ENCODE data around the gene OR6Y1. TPM values are rescaled to one million over a fixed set of nuclear protein-coding genes. Genes with fewer than 3 reads are reported as not detected.

OR6Y1 gene
- total and polyA plus RNA-seq, 4 donors = not detected

DNA sequence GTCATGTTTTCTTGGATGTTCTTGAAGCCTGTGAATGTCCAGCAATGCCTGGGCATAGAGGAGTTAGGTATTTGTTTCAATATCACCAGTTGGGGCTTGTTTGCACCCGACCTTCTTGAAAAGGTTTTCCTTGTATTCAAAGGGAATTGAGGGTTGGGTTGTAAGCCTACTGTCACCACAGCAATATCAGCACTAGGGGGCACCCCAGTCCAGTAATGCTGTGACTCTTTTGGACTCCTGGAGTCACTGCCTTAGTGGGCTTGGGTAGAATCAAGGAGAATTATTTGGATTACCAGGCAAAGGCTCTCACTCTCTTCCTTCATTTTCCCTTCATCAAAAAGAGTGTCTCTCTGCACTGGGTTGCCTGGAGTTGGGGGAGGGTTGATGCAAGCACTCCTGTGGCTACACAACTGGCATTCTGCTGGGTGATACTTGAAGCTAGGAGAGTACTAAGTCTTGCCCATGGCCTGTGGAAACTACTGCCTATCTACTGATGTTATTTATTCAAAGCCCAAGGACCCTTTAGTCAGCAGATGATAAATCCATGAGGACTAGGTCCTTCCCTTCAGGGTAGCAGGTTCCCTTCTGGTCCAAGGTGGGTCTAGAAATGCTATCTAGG lies 47.7 kb downstream of the OR6Y1 start:
- H3K9ac ChIP-seq (ENCODE audit: low read depth in 1 of 2, low read length in 2 of 2) = no peak overlapping the region
- H3K27ac ChIP-seq (ENCODE audit: low read depth in 1 of 2, low read length in 2 of 2) = no peak overlapping the region
- H3K4me1 ChIP-seq (ENCODE audit: control insufficient read depth in 4 of 4, insufficient read depth in 4 of 4, low read length in 3 of 4) = no peaks in the 10 kb centered on the region
- no peak for DNase-seq (ENCODE audit: low spot score)
- peaks cover 0 to 2% (median 0%) of the 10 kb centered on the region in 4 donors for H3K9me3 ChIP-seq (ENCODE audit: control insufficient read depth in 4 of 4, low read length in 3 of 4)
- H3K4me3 ChIP-seq (ENCODE audit: low read depth in 1 of 3, low read length in 3 of 3) = no peak overlapping the region
- peaks cover 0 to 5% (median under 1%) of the 10 kb centered on the region in 4 donors for H3K27me3 ChIP-seq (ENCODE audit: control insufficient read depth in 4 of 4, insufficient read depth in 4 of 4, low read length in 3 of 4)
- WGBS = 26% methylated on average over 1 of the region's 1 CpG
- no peaks in the 10 kb centered on the region for H3K36me3 ChIP-seq (ENCODE audit: control insufficient read depth in 4 of 4, insufficient read depth in 3 of 4, low read depth in 1 of 4, low read length in 3 of 4)
- TF ChIP-seq RAD21 (IDR thresholded peaks at IDR 0.05) = peak; percentile 53 to 66
- TF ChIP-seq TAF1 (conservative IDR thresholded peaks at IDR 0.05) = no peak
- TF ChIP-seq, protein P1, sequence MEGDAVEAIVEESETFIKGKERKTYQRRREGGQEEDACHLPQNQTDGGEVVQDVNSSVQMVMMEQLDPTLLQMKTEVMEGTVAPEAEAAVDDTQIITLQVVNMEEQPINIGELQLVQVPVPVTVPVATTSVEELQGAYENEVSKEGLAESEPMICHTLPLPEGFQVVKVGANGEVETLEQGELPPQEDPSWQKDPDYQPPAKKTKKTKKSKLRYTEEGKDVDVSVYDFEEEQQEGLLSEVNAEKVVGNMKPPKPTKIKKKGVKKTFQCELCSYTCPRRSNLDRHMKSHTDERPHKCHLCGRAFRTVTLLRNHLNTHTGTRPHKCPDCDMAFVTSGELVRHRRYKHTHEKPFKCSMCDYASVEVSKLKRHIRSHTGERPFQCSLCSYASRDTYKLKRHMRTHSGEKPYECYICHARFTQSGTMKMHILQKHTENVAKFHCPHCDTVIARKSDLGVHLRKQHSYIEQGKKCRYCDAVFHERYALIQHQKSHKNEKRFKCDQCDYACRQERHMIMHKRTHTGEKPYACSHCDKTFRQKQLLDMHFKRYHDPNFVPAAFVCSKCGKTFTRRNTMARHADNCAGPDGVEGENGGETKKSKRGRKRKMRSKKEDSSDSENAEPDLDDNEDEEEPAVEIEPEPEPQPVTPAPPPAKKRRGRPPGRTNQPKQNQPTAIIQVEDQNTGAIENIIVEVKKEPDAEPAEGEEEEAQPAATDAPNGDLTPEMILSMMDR (IDR thresholded peaks at IDR 0.05; ENCODE audit: low read depth, low read length, missing input control) = peak; percentile 32

- Histone ChIP-seq H3K27me3 (ENCODE audit: control insufficient read depth in 4 of 4, insufficient read depth in 4 of 4, low read length in 3 of 4) (peaks cover 0 to 9% (median 0%) of the 10 kb centered on the region in 4 donors), H3K9me3 (ENCODE audit: control insufficient read depth in 4 of 4, low read length in 3 of 4) (no peaks in the 10 kb centered on the region), H3K4me1 (ENCODE audit: control insufficient read depth in 4 of 4, insufficient read depth in 4 of 4, low read length in 3 of 4) (no peaks in the 10 kb centered on the region), H3K9ac (ENCODE audit: low read depth in 1 of 2, low read length in 2 of 2) (no peak overlapping the region), H3K27ac (ENCODE audit: low read depth in 1 of 2, low read length in 2 of 2) (no peak overlapping the region), H3K36me3 (ENCODE audit: control insufficient read depth in 4 of 4, insufficient read depth in 3 of 4, low read depth in 1 of 4, low read length in 3 of 4) (no peaks in the 10 kb centered on the region), H3K4me3 (ENCODE audit: low read depth in 1 of 3, low read length in 3 of 3) (no peak overlapping the region)
- TF ChIP-seq, protein P2, sequence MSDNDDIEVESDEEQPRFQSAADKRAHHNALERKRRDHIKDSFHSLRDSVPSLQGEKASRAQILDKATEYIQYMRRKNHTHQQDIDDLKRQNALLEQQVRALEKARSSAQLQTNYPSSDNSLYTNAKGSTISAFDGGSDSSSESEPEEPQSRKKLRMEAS (IDR thresholded peaks at IDR 0.05) = no peak
- TF ChIP-seq REST (IDR thresholded peaks at IDR 0.05) (no peak), FOXA1 (IDR thresholded peaks at IDR 0.05) (no peak), RAD21 (IDR thresholded peaks at IDR 0.05) (peak; percentile 32 to 44)
- DNase-seq (ENCODE audit: low spot score) = no peak
- WGBS = 33% methylated on average over 2 of the region's 2 CpGs
Measured at GRCh38 chr1:158496374-158496773, 57.8 kb downstream of the OR6Y1 start.

DNA sequence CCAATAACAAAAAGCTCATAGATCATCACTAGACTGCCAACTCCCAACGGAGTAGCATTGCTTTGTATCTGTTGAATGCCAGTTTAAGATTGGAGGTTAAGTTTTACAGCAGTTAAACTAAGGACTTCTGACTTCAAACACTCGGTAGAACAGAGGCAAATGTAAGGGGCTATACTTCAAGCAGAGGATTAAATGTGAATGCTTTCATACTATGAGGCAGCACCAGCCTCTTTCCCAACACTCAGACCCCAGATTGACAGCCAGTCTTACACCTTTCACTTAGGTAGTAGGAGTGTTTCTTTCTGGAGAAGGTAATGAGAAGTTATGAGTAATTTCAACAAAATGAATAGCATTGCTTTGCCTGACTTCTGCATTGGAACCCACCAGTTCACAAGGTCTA lies 59.4 kb downstream of the OR6Y1 start:
- no peaks in the 10 kb centered on the region for H3K36me3 ChIP-seq (ENCODE audit: control insufficient read depth in 4 of 4, insufficient read depth in 3 of 4, low read depth in 1 of 4, low read length in 3 of 4)
- no peak overlapping the region for H3K27ac ChIP-seq (ENCODE audit: low read depth in 1 of 2, low read length in 2 of 2)
- peaks cover 0 to 5% (median 0%) of the 10 kb centered on the region in 4 donors for H3K27me3 ChIP-seq (ENCODE audit: control insufficient read depth in 4 of 4, insufficient read depth in 4 of 4, low read length in 3 of 4)
- H3K9me3 ChIP-seq (ENCODE audit: control insufficient read depth in 4 of 4, low read length in 3 of 4) = no peaks in the 10 kb centered on the region
- no peaks in the 10 kb centered on the region for H3K4me1 ChIP-seq (ENCODE audit: control insufficient read depth in 4 of 4, insufficient read depth in 4 of 4, low read length in 3 of 4)
- no peak overlapping the region for H3K9ac ChIP-seq (ENCODE audit: low read depth in 1 of 2, low read length in 2 of 2)
- 26% methylated on average over 2 of the region's 2 CpGs for WGBS
- no peak overlapping the region for H3K4me3 ChIP-seq (ENCODE audit: low read depth in 1 of 3, low read length in 3 of 3)
- TF ChIP-seq FOXA2 (IDR thresholded peaks at IDR 0.05) = no peak
- DNase-seq (ENCODE audit: low spot score) = no peak

Other genes starting within 250 kb of the OR6Y1 start
- gene CD1B, start 222.9 kb downstream of the OR6Y1 start, total RNA-seq = under 1 TPM in 1 of 2 donors, not detected in 1; 0.19 TPM
- gene CD1B, start 222.9 kb downstream of the OR6Y1 start, polyA plus RNA-seq = not detected
- under 1 TPM; 0.25 to 0.56 TPM for gene CD1E, start 200.5 kb downstream of the OR6Y1 start, total RNA-seq
- gene CD1E, start 200.5 kb downstream of the OR6Y1 start, polyA plus RNA-seq = under 1 TPM in 1 of 2 donors, not detected in 1; 0.09 TPM
- gene OR10T2, start 154.9 kb downstream of the OR6Y1 start, total RNA-seq = not detected
- not detected for gene OR10T2, start 154.9 kb downstream of the OR6Y1 start, polyA plus RNA-seq
- gene OR10K2, start 128.2 kb downstream of the OR6Y1 start, total RNA-seq = not detected
- not detected for gene OR10K2, start 128.2 kb downstream of the OR6Y1 start, polyA plus RNA-seq
- not detected for gene OR10K1, start 92.6 kb downstream of the OR6Y1 start, total RNA-seq
- gene OR10K1, start 92.6 kb downstream of the OR6Y1 start, polyA plus RNA-seq = not detected
- gene OR10R2, start 82.2 kb downstream of the OR6Y1 start, total RNA-seq = not detected
- not detected for gene OR10R2, start 82.2 kb downstream of the OR6Y1 start, polyA plus RNA-seq
- gene OR6P1, start 16.2 kb upstream of the OR6Y1 start, total RNA-seq = not detected
- not detected for gene OR6P1, start 16.2 kb upstream of the OR6Y1 start, polyA plus RNA-seq
- not detected for gene OR10X1, start 25.5 kb upstream of the OR6Y1 start, total RNA-seq
- not detected for gene OR10X1, start 25.5 kb upstream of the OR6Y1 start, polyA plus RNA-seq
- gene OR10Z1, start 50.9 kb upstream of the OR6Y1 start, total RNA-seq = not detected
- gene OR10Z1, start 50.9 kb upstream of the OR6Y1 start, polyA plus RNA-seq = not detected
- gene SPTA1, start 132.3 kb upstream of the OR6Y1 start, total RNA-seq = 100 to 1,000 TPM in 1 of 2 donors, under 1 TPM in 1; 0.08 to 542 TPM
- under 1 TPM in 1 of 2 donors, not detected in 1; 0.08 TPM for gene SPTA1, start 132.3 kb upstream of the OR6Y1 start, polyA plus RNA-seq
- not detected for gene OR6K2, start 146.2 kb upstream of the OR6Y1 start, total RNA-seq
- not detected for gene OR6K2, start 146.2 kb upstream of the OR6Y1 start, polyA plus RNA-seq
- under 1 TPM in 1 of 2 donors, not detected in 1; 0.19 TPM for gene OR6K3, start 166.3 kb upstream of the OR6Y1 start, total RNA-seq
- not detected for gene OR6K3, start 166.3 kb upstream of the OR6Y1 start, polyA plus RNA-seq
- not detected for gene OR6K6, start 200.3 kb upstream of the OR6Y1 start, total RNA-seq
- gene OR6K6, start 200.3 kb upstream of the OR6Y1 start, polyA plus RNA-seq = not detected
- not detected for gene OR6N1, start 217.8 kb upstream of the OR6Y1 start, total RNA-seq
- not detected for gene OR6N1, start 217.8 kb upstream of the OR6Y1 start, polyA plus RNA-seq
- gene OR6N2, start 226.8 kb upstream of the OR6Y1 start, total RNA-seq = not detected
- gene OR6N2, start 226.8 kb upstream of the OR6Y1 start, polyA plus RNA-seq = not detected

Data from liver (tissue), 9 donors.